GM18861 (cell line): Measurements from ENCODE around the gene BBS7.

ENCODE experiments used
- ATAC-seq: cut with Tn5 transposase; IDR thresholded peaks from one replicate; pipeline ENCODE4 v1.9.1; 2021; ENCODE audit not compliant: unreplicated experiment

Gene BBS7

GRCh38 chr4:121794505-121795188, 75.6 kb downstream of the BBS7 start:
- ATAC-seq = no peak

GRCh38 chr4:121792966-121793365, 77.3 kb downstream of the BBS7 start:
- ATAC-seq = no peak

- ATAC-seq = no peak
Observed at GRCh38 chr4:121791481-121791880, 78.8 kb downstream of the BBS7 start.

GRCh38 chr4:121790976-121791375, 79.3 kb downstream of the BBS7 start:
- ATAC-seq = no peak

GRCh38 chr4:121789960-121790829, 80.1 kb downstream of the BBS7 start:
- ATAC-seq = no peak

GRCh38 chr4:121789455-121789854, 80.8 kb downstream of the BBS7 start:
- ATAC-seq = no peak

GRCh38 chr4:121788896-121789295, 81.4 kb downstream of the BBS7 start:
- ATAC-seq = peak; percentile 90

GRCh38 chr4:121786221-121786620, 84.1 kb downstream of the BBS7 start:
- ATAC-seq = no peak

GRCh38 chr4:121785479-121785878, 84.8 kb downstream of the BBS7 start:
- no peak for ATAC-seq

GRCh38 chr4:121784975-121785374, 85.3 kb downstream of the BBS7 start:
- ATAC-seq = no peak

GRCh38 chr4:121784401-121784800, 85.9 kb downstream of the BBS7 start:
- no peak for ATAC-seq

- no peak for ATAC-seq
Observed at GRCh38 chr4:121783210-121783609, 87.1 kb downstream of the BBS7 start.

- no peak for ATAC-seq
Observed at GRCh38 chr4:121778991-121779628, 91.2 kb downstream of the BBS7 start.

- ATAC-seq = no peak
Observed at GRCh38 chr4:121777625-121778024, 92.6 kb downstream of the BBS7 start.

- no peak for ATAC-seq
Observed at GRCh38 chr4:121776610-121777401, 93.5 kb downstream of the BBS7 start.
